HCT116 (cell line): ENCODE results near the gene ALOX5AP.

Source experiments
- CTCF ChIP-seq, 3 experiments: fragments of 200-600 bp in 1 of 3; sonication (generic) in 1 of 3; IDR thresholded peaks in 2 of 3; conservative IDR thresholded peaks in 1 of 3; 2 replicates each; pipeline ENCODE4 v1.5.1; 2012 to 2017; ENCODE audit warnings: low read depth in 2 of 3, low read length in 2 of 3, antibody characterized with exemption in 1 of 3, borderline replicate concordance in 1 of 3, control low read depth in 1 of 3, mild to moderate bottlenecking in 1 of 3, mixed read lengths in 1 of 3, mixed run types in 1 of 3, moderate library complexity in 1 of 3; ENCODE audit not compliant: insufficient read depth in 1 of 3
- EGR1 ChIP-seq: IDR thresholded peaks from 2 replicates; pipeline ENCODE4 v1.6.1; 2012; ENCODE audit warnings: low read depth
- EZH2 ChIP-seq: fragments of 200-600 bp; sonication (generic); IDR thresholded peaks from 2 replicates; pipeline ENCODE4 v1.6.1; 2017; ENCODE audit warnings: antibody characterized with exemption, mixed run types
- JUND ChIP-seq: IDR thresholded peaks from 2 replicates; pipeline ENCODE4 v1.6.1; 2012
- POLR2A ChIP-seq: IDR thresholded peaks from 2 replicates; pipeline ENCODE4 v1.7.0; 2011; ENCODE audit warnings: borderline replicate concordance; ENCODE audit not compliant: insufficient read depth, insufficient read length; ENCODE audit errors: extremely low read depth
- POLR2AphosphoS5 ChIP-seq: IDR thresholded peaks from 2 replicates; pipeline ENCODE4 v1.6.1; 2011; ENCODE audit warnings: mild to moderate bottlenecking, low read depth, low read length, moderate library complexity
- RAD21 ChIP-seq: IDR thresholded peaks from 2 replicates; pipeline ENCODE4 v1.6.1; 2012; ENCODE audit warnings: low read depth, mild to moderate bottlenecking
- REST ChIP-seq: IDR thresholded peaks from 2 replicates; pipeline ENCODE4 v1.6.1; 2012; ENCODE audit warnings: low read depth
- TCF7L2 ChIP-seq: IDR thresholded peaks from 2 replicates; pipeline ENCODE4 v1.7.0; 2011; ENCODE audit warnings: borderline replicate concordance, inconsistent platforms; ENCODE audit not compliant: insufficient read depth, insufficient read length; ENCODE audit errors: extremely low read depth
- ZNF274 ChIP-seq: fragments of 200-500 bp; sonication (Bioruptor generic); IDR thresholded peaks from 2 replicates; pipeline ENCODE4 v1.6.1; 2014; ENCODE audit warnings: mild to moderate bottlenecking, low read depth, low read length, inconsistent platforms

- TF ChIP-seq EGR1 (no peak), CTCF (IDR thresholded peaks at IDR 0.05 in 2 of 3, conservative IDR thresholded peaks at IDR 0.05 in 1 of 3; ENCODE audit: borderline replicate concordance in 1 of 3, insufficient read depth in 1 of 3, low read depth in 2 of 3, low read length in 2 of 3) (no peak), EZH2 (no peak), JUND (no peak), REST (no peak), TCF7L2 (no peak), POLR2A (no peak), RAD21 (no peak; the same call in 1 of the 2 replicates), POLR2AphosphoS5 (no peak), ZNF274 (no peak)
Observed at GRCh38 chr13:30805603-30806011, 70.3 kb downstream of the ALOX5AP start.
